H1 (cell line): Measurements from ENCODE around the gene TRPM6. TPM values are rescaled to one million over a fixed set of nuclear protein-coding genes. Genes with fewer than 3 reads are reported as not detected.

Experiments
- CTCF ChIA-PET: fragments of 300-600 bp; sonication (Branson Sonifier 250); formaldehyde crosslinking; loops from one replicate; lab custom pipeline; 2021; ENCODE audit not compliant: partially characterized antibody; lab: Charles Lee
- POLR2A ChIA-PET: fragments of 300-600 bp; sonication (Branson Sonifier 250); formaldehyde crosslinking; loops from one replicate; lab custom pipeline; 2021; ENCODE audit warnings: inconsistent platforms; ENCODE audit not compliant: partially characterized antibody; lab: Charles Lee
- DNase-seq, 2 experiments: peaks; one replicate each; pipeline versions ENCODE4 v3.0.0 to v3.0.0-alpha.2; 2010 to 2022; ENCODE audit warnings: low spot score in 2 of 2, low read depth in 1 of 2, mixed read lengths in 1 of 2
- FAIRE-seq: peaks from 2 replicates; lab custom pipeline; 2011; peaks lifted over from hg19 to GRCh38; lab: Jason Lieb, UNC
- H2AFZ ChIP-seq: 2 replicates; pipeline ENCODE4 v1.8.1; 2012; ENCODE audit warnings: low read length, inconsistent platforms
- H2AK5ac ChIP-seq: 2 replicates; pipeline ENCODE4 v1.6.1; 2013; ENCODE audit warnings: low read depth, low read length
- H2BK120ac ChIP-seq: replicated peaks from 2 replicates; pipeline ENCODE3; 2013; ENCODE audit warnings: low read depth, low read length, inconsistent platforms
- H2BK12ac ChIP-seq: 2 replicates; pipeline ENCODE4 v1.6.1; 2013; ENCODE audit warnings: low read depth, low read length
- H2BK15ac ChIP-seq: 2 replicates; pipeline ENCODE4 v1.6.1; 2013; ENCODE audit warnings: low read length
- H2BK20ac ChIP-seq: 2 replicates; pipeline ENCODE4 v1.6.1; 2013; ENCODE audit warnings: low read length
- H2BK5ac ChIP-seq: 2 replicates; pipeline ENCODE4 v1.6.1; 2013; ENCODE audit warnings: low read depth, low read length
- H3K14ac ChIP-seq: 2 replicates; pipeline ENCODE4 v1.6.1; 2013; ENCODE audit warnings: inconsistent platforms; ENCODE audit not compliant: insufficient read length
- H3K18ac ChIP-seq: 2 replicates; pipeline ENCODE4 v1.6.1; 2013; ENCODE audit warnings: low read length; ENCODE audit errors: extremely low read depth
- H3K23ac ChIP-seq: 2 replicates; pipeline ENCODE4 v1.6.1; 2013; ENCODE audit warnings: inconsistent platforms; ENCODE audit not compliant: insufficient read length
- H3K23me2 ChIP-seq: 2 replicates; pipeline ENCODE4 v1.6.1; 2013; ENCODE audit warnings: low read depth, low read length
- H3K27ac ChIP-seq: 2 replicates; pipeline ENCODE4 v1.6.1; 2011; ENCODE audit warnings: low read depth, low read length, inconsistent platforms
- H3K27me3 ChIP-seq, 4 experiments: replicated peaks in 1 of 4; 1 replicate in 1 of 4; 2 replicates in 3 of 4; pipeline versions ENCODE4 v1.6.1 to v1.8.1; 2011 to 2013; ENCODE audit warnings: low read length in 3 of 4, mild to moderate bottlenecking in 3 of 4, inconsistent platforms in 2 of 4, mixed read lengths in 2 of 4, moderate library complexity in 1 of 4; ENCODE audit not compliant: control insufficient read depth in 3 of 4, insufficient read depth in 3 of 4; ENCODE audit errors: extremely low read depth in 1 of 4
- H3K36me3 ChIP-seq, 4 experiments: 2 replicates each; pipeline versions ENCODE4 v1.6.1 to v1.8.1; 2011 to 2013; ENCODE audit warnings: mild to moderate bottlenecking in 4 of 4, low read length in 3 of 4, moderate library complexity in 2 of 4, control low read depth in 1 of 4, inconsistent platforms in 1 of 4; ENCODE audit not compliant: insufficient read depth in 4 of 4, control insufficient read depth in 2 of 4
- H3K4ac ChIP-seq: replicated peaks from 2 replicates; pipeline ENCODE3; 2013; ENCODE audit warnings: low read length, low read depth, mixed read lengths, inconsistent platforms; ENCODE audit not compliant: insufficient read length
- H3K4me1 ChIP-seq, 4 experiments: replicated peaks in 1 of 4; 1 replicate in 1 of 4; 2 replicates in 3 of 4; pipeline versions ENCODE4 v1.6.1 to v1.8.1; 2011 to 2013; ENCODE audit warnings: low read length in 3 of 4, inconsistent platforms in 2 of 4, mixed read lengths in 1 of 4; ENCODE audit not compliant: insufficient read depth in 4 of 4, control insufficient read depth in 3 of 4
- H3K4me2 ChIP-seq, 2 experiments: 2 replicates each; pipeline versions ENCODE4 v1.6.1 to v1.8.1; 2011 to 2013; ENCODE audit warnings: low read depth in 2 of 2, low read length in 2 of 2, control low read depth in 1 of 2, inconsistent platforms in 1 of 2, mild to moderate bottlenecking in 1 of 2; ENCODE audit not compliant: insufficient read depth in 1 of 2
- H3K4me3 ChIP-seq, 4 experiments: fragments of 200-600, 300-600 bp in 1 of 4; sonication (generic), shearing (Covaris generic), sonication (Bioruptor Twin) in 1 of 4; 2 replicates each; pipeline versions ENCODE4 v1.5.1 to v1.8.1; 2011 to 2016; ENCODE audit warnings: low read length in 4 of 4, low read depth in 3 of 4, control low read depth in 2 of 4, inconsistent platforms in 2 of 4, mild to moderate bottlenecking in 2 of 4, mixed read lengths in 1 of 4, moderate library complexity in 1 of 4; ENCODE audit not compliant: insufficient read depth in 2 of 4; ENCODE audit errors: extremely low read depth in 1 of 4
- H3K56ac ChIP-seq: replicated peaks from 2 replicates; pipeline ENCODE3; 2013; ENCODE audit warnings: low read depth, mild to moderate bottlenecking, mixed read lengths, low read length, inconsistent platforms; ENCODE audit not compliant: insufficient read length
- H3K79me1 ChIP-seq: 2 replicates; pipeline ENCODE4 v1.6.1; 2013; ENCODE audit warnings: low read depth, low read length, control low read depth
- H3K79me2 ChIP-seq, 2 experiments: 2 replicates each; pipeline versions ENCODE4 v1.6.1 to v1.8.1; 2012 to 2013; ENCODE audit warnings: low read length in 2 of 2, mild to moderate bottlenecking in 2 of 2, inconsistent platforms in 1 of 2; ENCODE audit not compliant: insufficient read depth in 2 of 2, control insufficient read depth in 1 of 2
- H3K9ac ChIP-seq, 4 experiments: replicated peaks in 1 of 4; 1 replicate in 1 of 4; 2 replicates in 3 of 4; pipeline versions ENCODE4 v1.6.1 to v1.8.1; 2011 to 2013; ENCODE audit warnings: low read depth in 3 of 4, low read length in 3 of 4, control low read depth in 2 of 4, mild to moderate bottlenecking in 2 of 4, moderate library complexity in 2 of 4, inconsistent platforms in 1 of 4; ENCODE audit errors: extremely low read depth in 1 of 4
- H3K9me3 ChIP-seq, 2 experiments: 2 replicates each; pipeline versions ENCODE4 v1.6.1 to v1.8.1; 2012 to 2013; ENCODE audit warnings: mild to moderate bottlenecking in 2 of 2, moderate library complexity in 2 of 2, control low read depth in 1 of 2, inconsistent platforms in 1 of 2, low read depth in 1 of 2, low read length in 1 of 2, mixed read lengths in 1 of 2; ENCODE audit not compliant: insufficient read depth in 2 of 2
- H4K20me1 ChIP-seq, 2 experiments: replicated peaks in 1 of 2; 2 replicates each; pipeline versions ENCODE3 to v1.8.1; 2011 to 2013; ENCODE audit warnings: inconsistent platforms in 2 of 2, low read length in 2 of 2, mild to moderate bottlenecking in 1 of 2; ENCODE audit not compliant: insufficient read depth in 2 of 2, control insufficient read depth in 1 of 2
- H4K5ac ChIP-seq: 2 replicates; pipeline ENCODE4 v1.6.1; 2013; ENCODE audit warnings: low read length, low read depth, mixed read lengths, inconsistent platforms; ENCODE audit not compliant: insufficient read length
- H4K8ac ChIP-seq: 2 replicates; pipeline ENCODE4 v1.8.0; 2013; ENCODE audit warnings: mild to moderate bottlenecking, moderate library complexity, low read length, inconsistent platforms; ENCODE audit not compliant: insufficient read depth; ENCODE audit errors: extremely low read depth
- H4K91ac ChIP-seq: replicated peaks from 2 replicates; pipeline ENCODE3; 2013; ENCODE audit warnings: low read length, mixed read lengths, inconsistent platforms; ENCODE audit not compliant: insufficient read length
- SP2 ChIP-seq: IDR thresholded peaks from 2 replicates; pipeline ENCODE4 v1.6.1; 2012; ENCODE audit warnings: mild to moderate bottlenecking, low read length, inconsistent platforms
- WGBS, 2 experiments: shearing (Covaris generic) in 1 of 2; methylation state at CpG; one replicate each; pipeline versions ENCODE4 v1.1.6 to v1.1.7; 2013 to 2015; ENCODE audit warnings: low lambda C conversion rate in 2 of 2, mixed read lengths in 2 of 2, inconsistent platforms in 1 of 2, low coverage in 1 of 2, missing lambda C conversion rate in 1 of 2; ENCODE audit not compliant: insufficient replicate concordance in 2 of 2, insufficient coverage in 1 of 2, insufficient read length in 1 of 2; ENCODE audit errors: extremely low coverage in 1 of 2, missing lambda C conversion rate in 1 of 2; 5-methylcytosine and 5-hydroxymethylcytosine counted together
- polyA plus RNA-seq, 7 experiments: library from polyadenylated mRNA; depleted of rRNA in 3 of 7; stranded (reverse) in 5 of 7; unstranded in 2 of 7; fragments of >200 nt in 5 of 7; fragments of 200-250 nt in 2 of 7; gene quantifications; 1 replicate in 5 of 7; 2 replicates in 1 of 7; 4 replicates in 1 of 7; pipeline versions ENCODE4 v1.2.1 to v1.2.3, GENCODE V29; 2011 to 2013; ENCODE audit warnings: missing spikeins in 2 of 7, mixed read lengths in 2 of 7
- total RNA-seq: library from RNA; stranded (reverse); fragmentation: NEBNext Ultra II Directional; extraction: Animal tissue kit (Norgen Biotek cat#: 25700); gene quantifications from 2 replicates; pipeline ENCODE4 v1.2.1, GENCODE V29; 2021

The TRPM6 gene
- total and polyA plus RNA-seq, 2 of the 8 experiments (the other 6 are each of a cell fraction or from before 2014, with no cell fraction given) = 0.45 to 1.5 TPM

DNA sequence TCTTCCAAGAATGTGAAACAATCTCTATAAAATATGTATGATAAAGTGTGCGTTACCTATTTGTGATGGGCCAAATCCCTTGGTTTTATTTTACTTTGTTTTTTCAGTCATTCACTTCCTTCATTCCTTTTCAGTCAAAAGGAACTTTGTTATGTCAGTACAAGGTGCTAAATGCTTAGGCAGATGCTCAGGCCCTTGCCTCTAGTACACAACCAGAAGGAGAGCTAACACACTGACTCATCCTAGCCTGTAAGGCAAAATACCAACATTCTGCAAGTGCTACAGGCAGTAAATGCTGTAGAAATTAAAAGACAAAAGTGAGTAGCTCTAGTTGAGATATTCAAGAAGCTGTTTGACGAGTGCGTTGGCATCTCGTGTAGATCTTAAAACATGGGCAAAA is 49.4 kb downstream of the TRPM6 start:
- Histone ChIP-seq H4K20me1 (no peaks in the 10 kb centered on the region), H2BK5ac (no peak overlapping the region), H4K5ac (no peak overlapping the region), H3K9me3 (no peaks in the 10 kb centered on the region), H3K23ac (no peak overlapping the region), H2BK20ac (no peak overlapping the region), H2BK120ac (no peak overlapping the region), H3K9ac (no peak overlapping the region), H3K79me2 (no peaks in the 10 kb centered on the region), H3K4me3 (no peak overlapping the region), H3K27ac (no peak overlapping the region), H2BK15ac (no peak overlapping the region), H3K4me1 (no peaks in the 10 kb centered on the region), H3K36me3 (no peaks in the 10 kb centered on the region), H3K27me3 (no peaks in the 10 kb centered on the region), H3K4ac (no peak overlapping the region), H2AK5ac (no peak overlapping the region), H3K56ac (no peak overlapping the region), H2AFZ (no peak overlapping the region), H3K14ac (no peak overlapping the region), H3K23me2 (no peaks in the 10 kb centered on the region; the same call in 1 of the 2 replicates), H4K8ac (no peak overlapping the region), H3K4me2 (no peak overlapping the region), H2BK12ac (no peak overlapping the region), H3K79me1 (no peaks in the 10 kb centered on the region), H4K91ac (no peak overlapping the region), H3K18ac (no peak overlapping the region)
- 97% methylated on average over 4 of the region's 4 CpGs; no CpG with 5 or more reads in 1 of the 2 experiments for WGBS, 2 experiments
- FAIRE-seq (no peak), DNase-seq (no peak)
- CTCF ChIA-PET = interaction anchor here (1.3 to 1.4 kb wide), 2 partner anchors 10 to 62 kb away, joined by 4 read pairs; no protein-coding TSS in a partner anchor
- POLR2A ChIA-PET = interaction anchor here (1.2 kb wide), 1 partner anchor 12 kb away, joined by 3 read pairs; no protein-coding TSS in a partner anchor
- no peak for TF ChIP-seq SP2
